Epithelial cell of esophagus (primary cell): ENCODE results near the gene MYOM3.

Experiments used
- DNase-seq: peaks from one replicate; pipeline ENCODE4 v3.0.0; 2010; ENCODE audit warnings: low read depth
- H3K4me3 ChIP-seq: 2 replicates; pipeline ENCODE4 v1.5.1; 2011; ENCODE audit warnings: mild to moderate bottlenecking, low read length, control low read depth
- CTCF ChIP-seq: IDR thresholded peaks from 2 replicates; pipeline ENCODE4 v1.5.1; 2011; ENCODE audit warnings: low read depth, mild to moderate bottlenecking, low read length, control low read depth, inconsistent platforms; ENCODE audit not compliant: insufficient read depth; ENCODE audit errors: missing control alignments

MYOM3 gene

GRCh38 chr1:24121406-24121805, 9.5 kb upstream of the MYOM3 start:
- no peak for TF ChIP-seq CTCF
- H3K4me3 ChIP-seq, result no peak overlapping the region
- DNase-seq, result no peak

DNA sequence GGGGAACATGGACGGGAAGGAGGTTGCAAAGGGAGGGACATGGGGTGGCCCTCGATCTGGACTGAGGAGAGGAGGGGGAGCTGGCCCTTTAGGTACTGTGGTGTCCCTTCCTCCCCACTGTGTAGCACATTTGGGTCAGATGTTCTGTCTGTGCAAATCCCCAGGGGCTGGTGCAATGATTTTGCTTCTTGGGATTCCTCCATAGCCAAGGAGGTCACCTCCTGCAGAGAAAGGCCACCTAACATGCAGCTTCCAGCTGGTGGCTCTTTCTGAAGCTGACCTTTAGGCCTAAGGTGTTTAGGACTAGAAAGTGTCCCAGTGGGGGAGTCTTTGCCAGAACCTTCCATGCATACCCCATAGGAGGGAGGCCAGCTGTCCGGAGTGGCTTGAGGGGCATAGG, 9.0 kb upstream of the MYOM3 start:
- DNase-seq, result no peak
- H3K4me3 ChIP-seq, result no peak overlapping the region

GRCh38 chr1:24119859-24120756, 8.2 kb upstream of the MYOM3 start:
- no peak for TF ChIP-seq CTCF
- peak; percentile 98 for DNase-seq
- H3K4me3 ChIP-seq, result no peak overlapping the region

More for the DNA sequence above, 9.0 kb upstream of the MYOM3 start:
- TF ChIP-seq CTCF, result no peak

DNA sequence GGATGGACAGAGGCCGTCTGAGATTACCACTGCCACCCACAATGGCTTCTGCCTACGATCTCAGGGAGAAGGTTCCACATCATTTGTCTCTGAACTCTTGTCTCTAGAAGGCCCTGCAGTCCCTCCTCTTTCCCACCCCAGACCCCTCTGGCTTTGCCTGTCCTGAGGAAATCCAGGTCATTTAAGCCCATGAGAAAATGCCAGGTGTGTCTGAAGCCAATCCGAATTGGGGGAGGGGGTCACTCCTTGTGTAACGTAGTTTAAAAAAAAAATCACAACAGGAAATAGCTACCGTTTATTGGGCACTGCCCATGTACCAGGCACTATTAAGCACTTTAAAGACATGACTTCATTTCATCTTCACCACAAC, 7.5 kb upstream of the MYOM3 start:
- no peak for DNase-seq
- no peak for TF ChIP-seq CTCF

GRCh38 chr1:24118410-24119242, 6.7 kb upstream of the MYOM3 start:
- no peak for TF ChIP-seq CTCF
- no peak overlapping the region for H3K4me3 ChIP-seq

More for the DNA sequence above, 7.5 kb upstream of the MYOM3 start:
- H3K4me3 ChIP-seq, result no peak overlapping the region

DNA sequence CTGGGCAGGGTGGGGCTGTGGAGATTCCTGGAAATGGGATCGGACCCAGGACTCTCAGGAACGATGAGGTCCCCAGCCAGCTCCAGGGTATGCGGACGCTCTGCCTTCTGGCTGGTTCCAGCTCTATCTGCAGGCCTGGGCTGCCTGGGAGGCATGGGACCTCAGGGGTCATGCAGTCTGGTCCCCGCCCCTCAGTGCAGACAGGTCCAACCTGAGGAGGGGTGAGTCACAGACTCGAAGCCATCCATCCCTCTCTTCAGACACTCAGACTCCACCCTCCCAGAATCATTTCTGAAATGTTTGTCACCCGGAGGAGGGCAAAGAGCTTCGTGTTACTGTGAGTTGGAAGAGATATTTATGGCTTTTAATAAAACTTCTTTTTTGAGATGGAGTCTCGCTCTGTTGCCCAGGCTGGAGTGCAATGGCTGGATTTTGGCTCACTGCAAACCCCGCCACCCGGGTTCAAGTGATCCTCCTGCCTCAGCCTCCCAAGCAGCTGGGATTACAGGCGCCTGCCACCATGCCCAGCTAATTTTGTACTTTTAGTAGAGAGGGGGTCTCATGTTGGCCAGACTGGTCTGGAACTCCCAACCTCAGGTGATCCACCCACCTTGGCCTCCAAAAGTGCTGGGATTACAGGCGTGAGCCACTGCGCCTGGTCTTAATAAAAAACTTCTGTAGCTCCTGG, 5.9 kb upstream of the MYOM3 start:
- no peak for TF ChIP-seq CTCF
- no peak overlapping the region for H3K4me3 ChIP-seq
- DNase-seq, result peak; percentile 94

More at GRCh38 chr1:24118410-24119242, 6.7 kb upstream of the MYOM3 start:
- no peak for DNase-seq
